SIG-M5 treated with dmso at 0.1 percent for 504 hours (cell line): ENCODE measurements around the gene ZFYVE27.

Experiments
- DNase-seq: peaks from one replicate; lab custom pipeline; 2025; ENCODE audit not compliant: unreplicated experiment; lab: John Stamatoyannopoulos, UW

Gene ZFYVE27

GRCh38 chr10:97743169-97743943 is 6.4 kb downstream of the ZFYVE27 start:
- no peak for DNase-seq

DNA sequence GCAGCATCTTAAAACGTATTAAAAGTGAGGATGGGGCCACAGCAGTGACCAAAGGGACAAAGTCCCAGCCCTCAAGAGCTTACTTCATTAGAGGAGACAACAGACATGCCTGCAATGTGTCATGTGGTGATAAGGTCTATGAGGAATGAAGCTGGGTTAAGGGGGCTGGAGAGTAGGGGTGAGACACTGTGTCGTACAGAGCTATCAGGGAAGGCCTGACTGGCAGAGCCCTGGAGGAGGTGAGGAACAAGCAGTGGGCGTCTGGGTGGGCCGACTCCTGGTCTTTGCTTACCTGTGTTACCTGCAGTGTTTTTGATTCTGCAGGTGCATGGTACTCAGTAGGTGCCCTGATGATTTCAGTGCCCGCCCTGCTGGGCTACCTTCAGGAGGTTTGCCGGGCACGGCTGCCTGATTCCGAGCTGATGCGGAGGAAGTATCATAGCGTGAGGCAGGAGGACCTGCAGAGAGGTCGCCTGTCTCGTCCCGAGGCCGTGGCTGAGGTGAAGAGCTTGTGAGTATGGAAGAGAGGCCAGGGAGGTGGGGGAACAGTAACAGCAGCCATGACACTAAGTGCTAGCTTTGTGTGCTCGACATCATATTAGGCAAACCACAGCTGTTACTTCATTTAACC is 7.6 kb downstream of the ZFYVE27 start:
- no peak for DNase-seq

DNA sequence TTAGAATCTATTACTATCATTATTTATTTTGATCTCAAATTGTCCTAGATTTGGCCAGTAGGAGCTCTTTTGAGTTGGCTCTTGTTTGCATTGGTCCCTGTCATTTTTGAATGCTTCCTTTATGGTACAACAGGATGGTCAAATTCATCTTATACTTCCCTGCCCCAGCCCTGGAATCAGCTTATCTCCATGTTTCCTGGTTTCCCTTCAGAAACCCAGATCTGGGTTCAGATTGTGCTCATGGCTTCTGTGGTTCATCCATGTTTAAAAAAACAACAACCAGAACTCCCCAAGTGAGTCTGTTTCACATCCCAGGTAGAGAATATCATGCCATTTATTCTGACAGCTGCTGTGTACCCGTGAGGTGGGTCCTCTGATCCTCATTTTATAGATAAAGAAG is 10.6 kb downstream of the ZFYVE27 start:
- no peak for DNase-seq

- no peak for DNase-seq
Measured at GRCh38 chr10:97748116-97748515, 11.2 kb downstream of the ZFYVE27 start.

DNA sequence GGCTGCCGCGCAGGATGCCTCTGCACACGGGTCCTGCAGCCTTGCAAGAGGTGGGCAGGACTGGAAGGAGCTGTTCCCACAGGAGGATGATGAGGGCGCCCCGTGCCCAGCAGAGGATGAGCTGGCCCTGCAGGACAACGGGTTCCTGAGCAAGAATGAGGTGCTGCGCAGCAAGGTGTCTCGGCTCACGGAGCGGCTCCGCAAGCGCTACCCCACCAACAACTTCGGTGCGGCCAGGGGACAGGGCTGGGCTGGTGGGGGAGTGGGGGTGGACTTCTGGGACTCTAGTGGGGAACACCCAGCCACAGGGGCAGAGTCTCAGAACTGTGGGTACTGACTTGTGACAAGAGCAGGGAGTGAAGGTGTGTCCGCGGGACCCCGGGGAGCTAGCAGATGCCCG is 16.0 kb downstream of the ZFYVE27 start:
- no peak for DNase-seq

DNA sequence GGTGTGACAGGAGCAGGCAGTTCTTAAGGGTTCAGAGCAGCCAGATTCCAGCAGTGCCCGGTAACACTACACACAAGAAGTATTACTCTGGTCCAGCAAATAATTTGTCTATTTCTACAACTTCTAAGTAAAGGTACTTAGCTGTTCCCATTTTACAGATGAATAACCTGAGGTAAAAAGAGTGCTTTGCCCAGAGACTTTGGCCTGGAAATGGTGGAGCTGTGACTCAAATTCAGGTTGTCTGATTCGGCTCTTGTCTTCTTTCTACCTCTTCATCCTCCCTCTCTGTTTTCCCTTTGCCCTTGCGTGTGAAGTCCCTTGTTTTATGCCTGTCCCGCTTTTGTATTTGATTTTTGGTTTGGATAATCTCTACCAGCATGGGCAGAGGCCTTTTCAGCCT is 17.8 kb downstream of the ZFYVE27 start:
- no peak for DNase-seq

- DNase-seq: no peak
Measured at GRCh38 chr10:97755718-97756117, 18.8 kb downstream of the ZFYVE27 start.

- no peak for DNase-seq
Measured at GRCh38 chr10:97757471-97757870, 20.5 kb downstream of the ZFYVE27 start.

GRCh38 chr10:97759158-97759887 is 22.4 kb downstream of the ZFYVE27 start:
- peak; percentile 18 for DNase-seq

DNA sequence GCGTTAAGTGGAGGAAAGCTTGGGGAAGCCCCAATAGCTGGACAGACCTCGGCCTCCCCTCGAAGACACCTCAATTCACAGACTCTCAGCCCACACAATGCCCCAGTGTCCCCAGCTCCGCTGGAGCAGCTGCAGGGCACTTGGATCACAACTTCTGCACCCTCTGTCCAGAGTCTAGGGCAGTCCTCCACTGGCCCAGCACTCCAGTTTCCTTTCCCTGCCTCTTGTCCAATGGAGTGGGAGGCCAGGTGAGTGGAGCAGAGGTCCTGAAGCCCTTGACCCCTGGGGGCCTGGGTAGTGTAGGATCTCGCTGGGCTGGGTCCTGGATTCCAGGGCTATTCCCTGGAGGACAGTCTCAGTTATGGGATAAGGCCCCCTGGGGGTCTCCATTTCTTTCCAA is 23.0 kb downstream of the ZFYVE27 start:
- DNase-seq: no peak

DNA sequence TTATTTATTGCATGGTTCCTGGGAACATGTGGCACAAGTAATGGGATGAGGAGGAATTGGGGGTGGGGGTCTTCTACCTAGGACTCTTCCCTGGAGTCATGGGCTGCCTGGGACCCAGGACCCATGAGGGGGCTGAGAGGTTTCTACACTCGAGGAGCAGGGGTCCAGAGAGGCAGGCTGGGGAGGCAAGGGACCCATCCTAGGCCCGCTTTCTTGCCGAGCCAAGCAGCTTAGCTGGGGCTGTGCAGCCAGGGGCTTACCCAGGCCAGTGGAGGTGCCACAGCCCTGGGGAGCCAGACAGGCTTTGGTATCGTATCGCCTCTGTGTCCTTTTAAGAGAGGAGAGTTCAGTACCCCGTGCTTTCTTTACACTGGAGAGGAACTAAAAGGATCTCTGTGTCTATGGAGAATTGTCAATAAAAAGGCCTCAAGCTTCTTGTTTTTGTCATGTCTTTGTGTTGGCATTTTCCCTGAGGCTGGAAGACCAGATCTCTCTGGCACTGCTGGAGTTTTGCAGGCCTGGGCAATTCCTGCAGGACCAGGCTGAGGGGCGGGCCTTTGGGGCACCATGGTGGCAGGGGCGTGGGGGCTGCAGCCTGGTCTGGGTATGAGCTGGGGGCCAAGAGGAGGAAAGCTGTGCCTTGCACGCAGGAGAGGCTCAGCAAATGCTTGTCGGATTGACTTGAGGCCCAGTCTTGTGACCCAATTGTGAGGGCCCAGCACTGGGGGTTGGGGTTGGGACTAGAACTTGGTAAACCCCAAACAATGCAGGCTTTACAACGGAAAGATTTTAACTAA is 23.7 kb downstream of the ZFYVE27 start:
- DNase-seq: no peak

DNA sequence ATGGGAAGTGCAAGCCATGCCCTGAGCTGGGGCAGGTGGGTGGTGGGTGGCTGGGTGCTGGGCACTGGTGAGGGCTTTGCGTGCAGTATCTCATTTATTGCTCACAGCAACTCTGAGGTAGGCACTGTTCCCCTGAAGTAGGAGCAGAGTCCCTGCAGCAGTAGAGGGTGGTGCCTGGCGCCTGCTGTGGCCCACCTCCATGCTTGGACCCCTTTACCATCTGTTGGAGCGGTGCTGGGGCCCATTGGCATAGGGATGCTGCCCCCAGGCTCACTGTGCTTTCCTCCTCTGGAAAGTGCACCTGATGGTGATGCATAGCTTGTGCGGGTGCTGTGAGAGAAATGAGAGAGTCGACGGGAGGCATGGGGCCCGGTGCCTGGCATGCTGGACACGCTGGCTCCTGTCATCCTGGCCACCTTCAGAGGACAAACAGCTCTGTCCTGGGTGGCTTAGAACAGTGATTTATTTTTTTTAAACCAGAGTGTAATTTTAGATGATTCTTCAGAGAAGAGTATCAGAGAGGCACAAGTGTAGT is 24.5 kb downstream of the ZFYVE27 start:
- no peak for DNase-seq

- DNase-seq: no peak
Measured at GRCh38 chr10:97762056-97762455, 25.1 kb downstream of the ZFYVE27 start.

GRCh38 chr10:97762816-97763215 is 25.9 kb downstream of the ZFYVE27 start:
- DNase-seq: no peak

DNA sequence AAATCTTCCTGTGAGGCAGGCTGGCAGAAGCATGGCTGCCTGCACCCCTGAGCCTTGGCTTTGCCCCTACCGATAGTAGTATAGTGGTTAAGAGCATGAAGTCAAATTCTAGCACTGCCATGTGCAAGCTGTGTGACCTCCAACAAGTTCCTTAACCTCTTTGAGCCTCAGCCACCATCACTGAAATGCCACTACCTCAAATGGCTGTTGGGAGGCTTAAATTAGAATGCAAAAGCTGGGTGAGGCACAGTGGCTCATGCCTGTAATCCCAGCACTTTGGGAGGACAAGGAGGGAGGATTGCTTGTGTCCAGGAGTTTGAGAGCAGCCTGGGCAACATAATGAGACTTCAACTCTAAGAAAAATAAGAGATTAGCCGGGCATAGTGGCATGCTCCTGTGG is 26.5 kb downstream of the ZFYVE27 start:
- no peak for DNase-seq

DNA sequence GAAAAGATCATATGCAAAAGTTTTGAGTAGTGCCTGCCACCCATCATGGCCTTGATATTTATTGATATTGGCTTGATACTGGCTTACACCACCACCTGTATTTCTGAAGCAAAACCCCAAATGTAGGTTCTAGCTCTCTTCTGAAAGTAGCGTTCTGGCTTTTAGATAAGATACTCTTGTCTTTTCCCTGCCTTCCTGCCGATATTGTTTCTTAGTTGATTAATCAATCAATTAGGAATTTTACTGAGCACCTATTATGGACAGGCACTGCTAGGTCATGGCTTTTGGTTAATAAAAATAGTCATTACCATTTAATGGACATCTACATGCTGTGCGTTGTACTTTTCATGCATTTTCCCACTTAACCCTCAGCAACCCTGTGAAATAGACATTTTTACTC is 27.0 kb downstream of the ZFYVE27 start:
- no peak for DNase-seq

GRCh38 chr10:97764519-97764931 is 27.6 kb downstream of the ZFYVE27 start:
- DNase-seq: no peak

GRCh38 chr10:97765201-97765600 is 28.3 kb downstream of the ZFYVE27 start:
- DNase-seq: no peak

DNA sequence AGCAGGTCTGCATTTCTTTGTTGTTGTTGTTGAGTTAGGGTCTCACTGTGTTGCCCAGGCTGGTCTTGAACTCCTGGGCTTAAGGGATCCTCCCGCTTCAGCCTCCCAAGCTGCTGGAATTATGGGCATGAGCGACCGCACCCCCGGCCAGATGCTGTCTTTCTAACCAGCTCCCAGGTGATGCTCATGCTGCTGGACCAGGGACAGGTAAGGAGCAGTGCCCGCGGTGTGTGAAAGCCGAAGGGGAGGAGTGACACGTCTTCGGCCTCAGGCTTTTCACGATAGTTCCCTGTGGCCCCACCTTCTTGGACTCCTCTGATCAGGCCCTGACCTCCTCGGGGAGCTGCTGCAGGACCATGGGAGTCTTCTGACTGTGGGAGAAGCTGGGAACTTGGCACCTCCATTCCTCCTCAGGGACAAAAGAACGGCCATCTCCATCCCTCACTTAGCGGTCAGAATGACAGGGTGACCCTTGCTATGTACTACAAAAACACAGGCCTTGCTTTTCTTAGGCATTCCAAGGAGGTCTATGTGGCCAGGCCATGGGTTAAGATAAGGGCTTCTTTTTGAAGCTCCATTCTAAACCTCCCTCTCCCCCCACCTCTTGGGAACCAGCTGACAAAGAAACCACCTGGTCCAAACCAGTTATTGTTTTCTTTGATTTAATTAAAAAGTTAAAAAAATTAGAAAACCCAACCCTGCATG is 29.3 kb downstream of the ZFYVE27 start:
- DNase-seq: no peak
